Activated gamma-delta T cell treated with Interleukin-2 at 50 U/mL for 16 hours (primary cell): ENCODE data around the gene TMED4.
"Not testable (repeated sequence)": the region's sequence is repeated elsewhere in the genome, so short reads cannot be mapped to it uniquely, and the experiment has no call there.

ENCODE experiments used
- DNase-seq: peaks from one replicate; pipeline ENCODE4 v3.0.0-alpha.2; 2020

TMED4 gene

GRCh38 chr7:44607141-44608068 lies 25.4 kb upstream of the TMED4 start:
- DNase-seq: no peak

GRCh38 chr7:44606341-44607140 lies 24.5 kb upstream of the TMED4 start, which contains the start of gene OGDH:
OGDH (plus strand) TSS chr7:44606627; CDS start chr7:44624344, 17,717 bp downstream.
- peak; percentile 98 for DNase-seq

- DNase-seq: no peak
Observed at GRCh38 chr7:44604941-44605340, 22.9 kb upstream of the TMED4 start.

- DNase-seq: no peak
Observed at GRCh38 chr7:44603193-44603592, 21.2 kb upstream of the TMED4 start.

- DNase-seq: no peak
Observed at GRCh38 chr7:44602576-44602910, 20.5 kb upstream of the TMED4 start.

- DNase-seq: no peak
Observed at GRCh38 chr7:44599222-44599621, 17.2 kb upstream of the TMED4 start.

GRCh38 chr7:44597181-44597580 lies 15.2 kb upstream of the TMED4 start:
- not testable (repeated sequence) for DNase-seq

GRCh38 chr7:44595934-44596635 lies 14.1 kb upstream of the TMED4 start:
- no peak for DNase-seq

GRCh38 chr7:44590910-44591309 lies 8.9 kb upstream of the TMED4 start:
- DNase-seq: no peak

- DNase-seq: peak; percentile 68
Observed at GRCh38 chr7:44587843-44588711, 6.0 kb upstream of the TMED4 start.

- no peak for DNase-seq
Observed at GRCh38 chr7:44583146-44583865, 1.3 kb upstream of the TMED4 start.

GRCh38 chr7:44580945-44581878 lies 819 bp downstream of the TMED4 start:
- DNase-seq: peak; percentile 38

GRCh38 chr7:44576228-44576627 lies 5.8 kb downstream of the TMED4 start:
- no peak for DNase-seq

GRCh38 chr7:44575054-44575453 lies 7.0 kb downstream of the TMED4 start:
- no peak for DNase-seq

GRCh38 chr7:44574287-44574872 lies 7.7 kb downstream of the TMED4 start:
- no peak for DNase-seq

- peak; percentile 90 for DNase-seq
Observed at GRCh38 chr7:44573464-44574286, 8.4 kb downstream of the TMED4 start, which contains the start of gene DDX56. DDX56 (minus strand) TSS chr7:44573908; CDS start chr7:44573895, 13 bp downstream.

- no peak for DNase-seq
Observed at GRCh38 chr7:44572771-44573170, 9.3 kb downstream of the TMED4 start.

GRCh38 chr7:44569959-44570358 lies 12.1 kb downstream of the TMED4 start:
- no peak for DNase-seq
